GM12872 (cell line): ENCODE data around the gene CFAP73.

Experiments
- CTCF ChIP-seq: IDR thresholded peaks from 3 replicates; pipeline ENCODE4 v1.5.1; 2011; ENCODE audit warnings: low read depth, mild to moderate bottlenecking, low read length, moderate library complexity; ENCODE audit not compliant: insufficient read depth

CFAP73 gene

GRCh38 chr12:113128802-113129663 lies 20.5 kb upstream of the CFAP73 start:
- TF ChIP-seq CTCF = no peak

GRCh38 chr12:113129664-113130456 lies 19.7 kb upstream of the CFAP73 start:
- no peak for TF ChIP-seq CTCF

GRCh38 chr12:113130457-113131135 lies 18.9 kb upstream of the CFAP73 start:
- TF ChIP-seq CTCF = peak; percentile 38; the same call in 1 of the 3 replicates

GRCh38 chr12:113131556-113131955 lies 18.0 kb upstream of the CFAP73 start:
- no peak for TF ChIP-seq CTCF

- no peak for TF ChIP-seq CTCF
Observed at GRCh38 chr12:113133036-113133435, 16.5 kb upstream of the CFAP73 start.

- no peak for TF ChIP-seq CTCF
Observed at GRCh38 chr12:113133666-113134065, 15.9 kb upstream of the CFAP73 start.

- no peak for TF ChIP-seq CTCF
Observed at GRCh38 chr12:113134071-113134470, 15.5 kb upstream of the CFAP73 start.
